ENCODE data around the gene BTNL3. TPM values are rescaled to one million over a fixed set of nuclear protein-coding genes. Genes with fewer than 3 reads are reported as not detected.
"Not testable (repeated sequence)": the region's sequence is repeated elsewhere in the genome, so short reads cannot be mapped to it uniquely, and the experiment has no call there.

BTNL3 gene
- total RNA-seq, 2 experiments from 2014 or later, result not detected

- H3K27me3 Mint-ChIP-seq, result peaks cover 33% of the 10 kb centered on the region
- no peak for ATAC-seq (ENCODE audit: poor library complexity)
- intact Hi-C loops (cut with DNase I, micrococcal nuclease), result no loop called here
Measured at GRCh38 chr5:181045316-181045715, 56.7 kb downstream of the BTNL3 start.

DNA sequence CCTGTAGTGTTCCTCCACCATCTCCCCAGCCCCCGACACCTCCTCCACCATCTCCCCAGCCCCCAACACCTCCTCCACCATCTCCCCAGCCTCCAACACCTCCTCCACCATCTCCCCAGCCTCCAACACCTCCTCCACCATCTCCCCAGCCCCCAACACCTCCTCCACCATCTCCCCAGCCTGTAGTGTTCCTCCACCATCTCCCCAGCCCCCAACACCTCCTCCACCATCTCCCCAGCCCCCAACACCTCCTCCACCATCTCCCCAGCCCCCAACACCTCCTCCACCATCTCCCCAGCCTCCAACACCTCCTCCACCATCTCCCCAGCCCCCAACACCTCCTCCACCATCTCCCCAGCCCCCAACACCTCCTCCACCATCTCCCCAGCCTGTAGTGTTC, 57.2 kb downstream of the BTNL3 start:
- DNase-seq; H3K27ac Mint-ChIP-seq; H3K4me3 ChIP-seq (ENCODE audit: low read length); intact Hi-C loops (cut with DNase I, micrococcal nuclease); H3K4me1 Mint-ChIP-seq (ENCODE audit: low read depth); H3K36me3 Mint-ChIP-seq (ENCODE audit: low read depth); POLR2A ChIA-PET; H3K36me3 ChIP-seq (ENCODE audit: insufficient read depth, low read length); CTCF ChIA-PET; ATAC-seq (ENCODE audit: poor library complexity); H3K4me3 Mint-ChIP-seq; H3K4me1 ChIP-seq (ENCODE audit: insufficient read depth, low read length); H3K9me3 Mint-ChIP-seq; H3K27ac ChIP-seq (ENCODE audit: low read depth in 1 of 2, low read length in 2 of 2): not testable (repeated sequence)
- H3K27me3 Mint-ChIP-seq, result peaks cover 37% of the 10 kb centered on the region
- Histone ChIP-seq H3K9me3 (ENCODE audit: control insufficient read depth in 1 of 2, insufficient read depth in 1 of 2, low read length in 2 of 2) (peaks cover 0 to 13% of the 10 kb centered on the region in 2 experiments), H3K27me3 (ENCODE audit: control insufficient read depth in 1 of 2, insufficient read depth in 2 of 2, low read length in 2 of 2) (peaks cover 49 to 67% of the 10 kb centered on the region in 2 experiments)

More at GRCh38 chr5:181045316-181045715, 56.7 kb downstream of the BTNL3 start:
- CTCF ChIA-PET, result no interaction called here
- Mint-ChIP-seq H3K4me1 (ENCODE audit: low read depth) (no peaks in the 10 kb centered on the region), H3K9me3 (no peaks in the 10 kb centered on the region), H3K36me3 (ENCODE audit: low read depth) (no peaks in the 10 kb centered on the region), H3K27ac (no peak overlapping the region), H3K4me3 (no peak overlapping the region)
- TF ChIP-seq, protein P1, sequence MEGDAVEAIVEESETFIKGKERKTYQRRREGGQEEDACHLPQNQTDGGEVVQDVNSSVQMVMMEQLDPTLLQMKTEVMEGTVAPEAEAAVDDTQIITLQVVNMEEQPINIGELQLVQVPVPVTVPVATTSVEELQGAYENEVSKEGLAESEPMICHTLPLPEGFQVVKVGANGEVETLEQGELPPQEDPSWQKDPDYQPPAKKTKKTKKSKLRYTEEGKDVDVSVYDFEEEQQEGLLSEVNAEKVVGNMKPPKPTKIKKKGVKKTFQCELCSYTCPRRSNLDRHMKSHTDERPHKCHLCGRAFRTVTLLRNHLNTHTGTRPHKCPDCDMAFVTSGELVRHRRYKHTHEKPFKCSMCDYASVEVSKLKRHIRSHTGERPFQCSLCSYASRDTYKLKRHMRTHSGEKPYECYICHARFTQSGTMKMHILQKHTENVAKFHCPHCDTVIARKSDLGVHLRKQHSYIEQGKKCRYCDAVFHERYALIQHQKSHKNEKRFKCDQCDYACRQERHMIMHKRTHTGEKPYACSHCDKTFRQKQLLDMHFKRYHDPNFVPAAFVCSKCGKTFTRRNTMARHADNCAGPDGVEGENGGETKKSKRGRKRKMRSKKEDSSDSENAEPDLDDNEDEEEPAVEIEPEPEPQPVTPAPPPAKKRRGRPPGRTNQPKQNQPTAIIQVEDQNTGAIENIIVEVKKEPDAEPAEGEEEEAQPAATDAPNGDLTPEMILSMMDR (IDR thresholded peaks at IDR 0.05), result no peak
- Histone ChIP-seq H3K27ac (ENCODE audit: low read depth in 1 of 2, low read length in 2 of 2) (no peak overlapping the region), H3K4me3 (ENCODE audit: low read length) (no peak overlapping the region), H3K36me3 (ENCODE audit: insufficient read depth, low read length) (no peaks in the 10 kb centered on the region), H3K4me1 (ENCODE audit: insufficient read depth, low read length) (no peaks in the 10 kb centered on the region), H3K9me3 (ENCODE audit: control insufficient read depth in 1 of 2, insufficient read depth in 1 of 2, low read length in 2 of 2) (peaks cover 0 to 13% of the 10 kb centered on the region in 2 experiments), H3K27me3 (ENCODE audit: control insufficient read depth in 1 of 2, insufficient read depth in 2 of 2, low read length in 2 of 2) (peaks cover 44 to 64% of the 10 kb centered on the region in 2 experiments)
- POLR2A ChIA-PET, result no interaction called here
- DNase-seq, result no peak

DNA sequence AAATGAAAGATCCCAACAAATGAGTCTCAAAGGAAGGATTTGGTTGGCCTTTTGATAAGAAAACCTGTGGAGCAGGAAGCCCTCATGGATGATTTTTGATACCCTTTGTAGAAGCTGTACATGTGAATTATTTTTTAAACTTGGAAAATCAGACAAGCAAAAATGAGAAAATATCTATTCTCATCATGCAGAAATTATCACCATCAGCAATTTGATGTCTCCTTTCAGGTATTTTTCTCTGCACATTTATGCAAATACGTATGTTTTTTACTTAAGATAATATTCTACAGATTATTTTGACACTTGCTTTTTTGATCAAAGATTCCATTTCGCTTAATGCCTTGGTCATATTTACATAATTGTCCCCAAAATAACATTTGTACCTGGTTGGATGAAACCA, 58.6 kb downstream of the BTNL3 start:
- no peak for ATAC-seq (ENCODE audit: poor library complexity)
- H3K27me3 Mint-ChIP-seq, result peaks cover 38% of the 10 kb centered on the region
- Histone ChIP-seq H3K9me3 (ENCODE audit: control insufficient read depth in 1 of 2, insufficient read depth in 1 of 2, low read length in 2 of 2) (peaks cover 0 to 13% of the 10 kb centered on the region in 2 experiments), H3K27ac (ENCODE audit: low read depth in 1 of 2, low read length in 2 of 2) (no peak overlapping the region), H3K4me3 (ENCODE audit: low read length) (no peak overlapping the region), H3K27me3 (ENCODE audit: control insufficient read depth in 1 of 2, insufficient read depth in 2 of 2, low read length in 2 of 2) (peaks cover 57 to 77% of the 10 kb centered on the region in 2 experiments), H3K36me3 (ENCODE audit: insufficient read depth, low read length) (no peaks in the 10 kb centered on the region), H3K4me1 (ENCODE audit: insufficient read depth, low read length) (peaks cover 3% of the 10 kb centered on the region)
- H3K36me3 Mint-ChIP-seq (ENCODE audit: low read depth), result no peaks in the 10 kb centered on the region
- peaks cover 5% of the 10 kb centered on the region for H3K4me1 Mint-ChIP-seq (ENCODE audit: low read depth)
- no peak overlapping the region for H3K27ac Mint-ChIP-seq
- TF ChIP-seq, protein P1 (IDR thresholded peaks at IDR 0.05), result no peak
- POLR2A ChIA-PET, result no interaction called here
- no peak for DNase-seq
- intact Hi-C loops (cut with DNase I, micrococcal nuclease), result no loop called here
- CTCF ChIA-PET, result interaction anchor here (0.9 kb wide), 1 partner anchor 31 kb away, joined by 3 read pairs; no protein-coding TSS in a partner anchor
- no peak overlapping the region for H3K4me3 Mint-ChIP-seq
- H3K9me3 Mint-ChIP-seq, result no peaks in the 10 kb centered on the region

DNA sequence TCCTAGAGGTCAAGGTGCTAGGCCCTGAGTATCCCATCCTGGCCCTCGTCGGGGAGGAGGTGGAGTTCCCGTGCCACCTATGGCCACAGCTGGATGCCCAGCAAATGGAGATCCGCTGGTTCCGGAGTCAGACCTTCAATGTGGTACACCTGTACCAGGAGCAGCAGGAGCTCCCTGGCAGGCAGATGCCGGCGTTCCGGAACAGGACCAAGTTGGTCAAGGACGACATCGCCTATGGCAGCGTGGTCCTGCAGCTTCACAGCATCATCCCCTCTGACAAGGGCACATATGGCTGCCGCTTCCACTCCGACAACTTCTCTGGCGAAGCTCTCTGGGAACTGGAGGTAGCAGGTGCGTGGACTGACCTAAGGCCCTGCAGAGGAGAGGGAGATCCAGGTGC, 59.3 kb downstream of the BTNL3 start:
- ATAC-seq (ENCODE audit: poor library complexity), result no peak
- Histone ChIP-seq H3K4me3 (ENCODE audit: low read length) (no peak overlapping the region), H3K9me3 (ENCODE audit: control insufficient read depth in 1 of 2, insufficient read depth in 1 of 2, low read length in 2 of 2) (peaks cover 0 to 17% of the 10 kb centered on the region in 2 experiments), H3K36me3 (ENCODE audit: insufficient read depth, low read length) (no peaks in the 10 kb centered on the region), H3K27me3 (ENCODE audit: control insufficient read depth in 1 of 2, insufficient read depth in 2 of 2, low read length in 2 of 2) (peaks cover 53 to 76% of the 10 kb centered on the region in 2 experiments), H3K4me1 (ENCODE audit: insufficient read depth, low read length) (peaks cover 7% of the 10 kb centered on the region), H3K27ac (ENCODE audit: low read depth in 1 of 2, low read length in 2 of 2) (no peak overlapping the region)
- intact Hi-C loops (cut with DNase I, micrococcal nuclease), result no loop called here
- Mint-ChIP-seq H3K4me3 (no peak overlapping the region), H3K9me3 (no peaks in the 10 kb centered on the region), H3K4me1 (ENCODE audit: low read depth) (peaks cover 7% of the 10 kb centered on the region), H3K27ac (no peak overlapping the region), H3K36me3 (ENCODE audit: low read depth) (no peaks in the 10 kb centered on the region), H3K27me3 (peaks cover 35% of the 10 kb centered on the region)
- TF ChIP-seq, protein P1 (IDR thresholded peaks at IDR 0.05), result no peak
- ChIA-PET CTCF (interaction anchor here (1.4 kb wide), 1 partner anchor 263 kb away, joined by 3 read pairs; no protein-coding TSS in a partner anchor), POLR2A (no interaction called here)
- DNase-seq, result no peak
